Activated CD8-positive, alpha-beta memory T cell treated with anti-CD3 and anti-CD28 coated beads for 4 hours (primary cell): ENCODE data around the gene LHFPL2.

Source experiments
- DNase-seq, 2 donors: peaks; one replicate each; pipeline ENCODE4 v3.0.0-alpha.2; 2020; ENCODE audit warnings: low read depth in 2 of 2

Gene LHFPL2

DNA sequence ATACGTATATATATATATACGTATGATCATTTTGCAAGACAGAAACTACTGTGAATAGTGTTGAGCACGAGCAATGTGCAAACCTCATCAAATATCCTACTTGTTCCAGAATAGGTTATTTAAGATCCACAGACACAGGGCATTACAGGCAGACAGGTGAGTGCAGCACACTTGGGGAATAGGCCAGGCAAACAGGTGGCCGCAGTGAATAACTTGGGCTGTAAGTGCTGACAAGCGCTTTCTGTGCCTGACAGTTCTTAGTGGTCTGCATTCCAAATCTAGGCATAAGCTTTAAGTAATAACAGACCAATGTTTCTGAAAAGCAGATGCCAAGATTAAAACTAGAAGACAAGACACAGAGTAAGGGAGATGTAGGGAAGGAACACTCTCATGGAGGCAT is 77.9 kb downstream of the LHFPL2 start:
- DNase-seq, result no peak

- no peak for DNase-seq
Observed at GRCh38 chr5:78569441-78569840, 79.1 kb downstream of the LHFPL2 start.

- DNase-seq, result no peak
Observed at GRCh38 chr5:78568676-78569075, 79.9 kb downstream of the LHFPL2 start.

DNA sequence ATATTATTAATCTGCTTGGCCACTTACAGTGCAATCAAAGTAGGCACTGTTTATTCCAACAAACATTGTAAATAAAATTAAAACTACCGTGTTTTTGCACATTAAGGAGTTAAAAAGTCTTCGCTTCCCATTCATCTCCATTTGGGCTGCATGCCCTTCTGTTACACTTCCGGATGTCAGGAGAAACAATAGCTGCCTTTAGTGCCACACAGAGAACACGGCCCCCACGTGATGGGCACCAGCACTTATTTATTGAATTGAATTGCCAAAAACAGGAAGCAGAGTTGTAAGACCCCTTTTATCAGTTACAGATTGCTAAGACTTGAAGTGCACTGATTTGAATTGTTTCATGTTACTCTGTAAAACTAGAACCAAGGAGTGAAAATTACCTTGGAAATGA is 80.4 kb downstream of the LHFPL2 start:
- no peak for DNase-seq

GRCh38 chr5:78567617-78568016 is 81.0 kb downstream of the LHFPL2 start:
- no peak for DNase-seq

DNA sequence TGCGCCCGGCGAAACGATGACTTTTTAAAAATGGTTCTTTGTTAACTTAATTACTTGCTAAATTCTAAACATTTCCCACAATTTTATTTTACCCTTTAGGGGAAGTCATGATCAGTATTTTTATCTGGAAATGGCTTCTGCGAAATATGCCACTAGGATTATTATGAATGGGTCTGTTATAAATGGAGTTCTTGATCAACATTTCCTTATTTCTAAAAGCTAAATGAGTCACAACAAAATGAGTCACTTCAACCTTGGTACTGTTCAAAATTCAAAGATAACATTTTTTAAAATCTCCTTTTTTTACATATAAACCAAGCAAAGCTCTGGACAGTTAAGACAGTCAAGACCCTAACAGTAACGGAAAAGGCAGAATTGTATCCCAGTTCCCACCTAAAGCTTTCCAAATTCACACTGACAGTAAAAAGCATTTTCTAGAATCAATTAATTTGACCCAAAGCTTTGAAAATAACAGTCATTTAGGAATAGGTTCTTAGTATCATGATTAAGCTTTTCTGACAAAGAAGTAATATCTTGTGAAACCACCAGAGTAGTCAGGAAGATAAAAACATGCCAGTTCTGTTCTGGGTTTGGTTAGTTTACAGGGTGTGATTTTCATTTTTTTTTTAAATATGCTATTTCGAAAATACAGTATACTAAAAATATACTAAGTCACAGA is 81.7 kb downstream of the LHFPL2 start:
- DNase-seq, result no peak

DNA sequence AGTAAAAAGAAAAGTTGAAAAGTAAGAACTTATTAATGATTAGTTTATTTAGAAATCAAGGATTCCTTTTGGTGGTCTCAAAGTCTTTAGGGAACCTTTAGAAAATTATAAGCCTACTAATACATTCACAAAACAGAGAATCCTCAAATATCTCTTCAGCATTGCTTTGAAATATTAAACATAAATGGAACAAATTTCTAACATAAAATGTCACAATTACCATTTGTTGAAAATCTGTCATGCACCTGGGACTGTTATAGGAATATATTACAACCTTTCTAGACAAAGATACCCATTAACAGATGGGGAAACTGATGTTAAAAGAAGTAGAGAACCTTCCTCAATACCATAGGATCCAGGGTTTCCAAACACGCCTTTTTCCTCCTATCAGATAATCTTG is 83.2 kb downstream of the LHFPL2 start:
- DNase-seq, result no peak

DNA sequence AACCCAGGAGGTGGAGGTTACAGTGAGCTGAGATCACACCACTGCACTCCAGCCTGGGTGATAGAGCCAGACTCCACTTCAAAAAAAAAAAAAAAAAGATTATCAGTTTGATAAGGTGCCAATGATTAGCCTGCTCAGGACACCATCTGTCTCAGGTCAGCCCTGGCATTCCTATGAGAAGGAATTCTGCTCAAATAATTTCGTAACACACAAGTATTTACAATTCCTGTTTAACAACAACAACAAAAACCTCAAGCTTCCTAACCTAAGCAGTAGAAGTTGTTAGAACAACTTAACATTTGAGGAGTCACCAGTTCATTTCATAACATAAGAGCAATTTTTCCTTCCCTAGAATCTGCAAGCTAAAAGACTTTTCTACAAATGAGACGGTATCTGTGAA is 85.0 kb downstream of the LHFPL2 start:
- DNase-seq, result no peak

DNA sequence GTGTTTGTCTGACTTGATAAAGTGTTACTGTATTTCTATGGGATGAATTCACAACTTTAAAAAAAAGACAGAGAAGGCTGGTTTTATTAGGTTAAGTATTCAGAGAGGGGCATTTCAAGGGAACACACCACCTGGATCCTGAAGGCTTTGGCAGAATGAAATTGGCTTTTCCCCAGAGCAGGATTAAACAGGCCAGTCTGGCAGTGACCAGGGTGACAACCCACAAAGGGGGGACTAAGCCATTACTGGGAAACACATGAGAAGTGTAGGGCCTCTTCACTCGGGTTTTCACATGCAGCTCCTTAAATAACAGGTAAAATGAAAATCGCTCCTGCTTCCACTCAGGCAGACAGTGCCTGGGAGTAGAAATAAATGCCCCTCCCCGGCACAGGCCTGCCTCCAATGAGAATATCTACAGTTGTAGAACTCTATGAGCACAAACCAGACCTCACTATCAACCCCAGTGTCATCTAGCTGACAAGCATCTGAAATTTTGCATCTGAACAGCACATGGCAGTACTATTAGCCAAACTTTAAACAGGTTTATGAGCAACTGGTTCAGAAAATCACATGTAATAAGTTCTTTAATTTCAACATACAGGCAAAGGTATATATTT is 85.8 kb downstream of the LHFPL2 start:
- no peak for DNase-seq

- no peak for DNase-seq
Observed at GRCh38 chr5:78562001-78562400, 86.6 kb downstream of the LHFPL2 start.

GRCh38 chr5:78561261-78561660 is 87.3 kb downstream of the LHFPL2 start:
- no peak for DNase-seq

DNA sequence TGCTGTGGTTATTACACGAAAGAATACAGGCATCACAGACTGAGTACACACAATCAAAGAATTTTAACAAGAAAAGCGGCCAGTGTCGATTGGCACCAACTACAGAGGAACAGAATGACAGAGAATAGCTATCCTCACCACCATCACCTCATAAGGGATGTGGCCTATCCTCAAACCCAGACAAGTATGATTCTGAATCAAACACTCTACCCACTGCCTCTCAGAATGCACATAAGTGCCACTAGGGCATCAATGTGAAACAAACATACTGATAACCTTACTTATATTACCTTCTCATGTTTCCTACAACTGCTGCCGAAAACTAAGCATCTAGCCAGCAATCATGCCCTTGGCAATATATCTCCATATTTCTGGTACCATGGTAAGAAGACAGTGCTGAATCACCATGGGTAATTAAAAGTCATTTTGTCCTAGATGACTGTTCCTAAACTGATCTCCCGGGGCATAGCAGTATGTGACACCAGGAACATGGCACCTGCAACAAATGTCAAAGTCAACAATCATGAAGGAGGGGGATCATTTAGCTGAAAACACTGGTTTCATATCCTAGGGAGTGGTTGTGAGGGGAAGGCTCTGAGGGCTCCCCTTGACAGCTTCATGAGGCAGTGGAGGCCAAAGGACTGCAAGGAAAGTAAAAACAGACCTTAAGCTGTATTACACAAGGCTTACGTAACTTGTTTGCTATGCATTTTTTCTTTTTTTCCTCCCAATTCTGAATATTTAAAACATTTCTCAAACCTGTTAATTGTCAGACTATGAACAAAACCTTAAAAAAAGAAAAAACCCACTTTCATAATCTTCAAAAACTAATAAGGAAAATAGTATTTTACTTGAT is 88.3 kb downstream of the LHFPL2 start:
- no peak for DNase-seq

GRCh38 chr5:78557601-78558000 is 91.0 kb downstream of the LHFPL2 start:
- no peak for DNase-seq

- no peak for DNase-seq
Observed at GRCh38 chr5:78555870-78556269, 92.7 kb downstream of the LHFPL2 start.

GRCh38 chr5:78554670-78555069 is 93.9 kb downstream of the LHFPL2 start:
- DNase-seq, result no peak

- DNase-seq, result no peak
Observed at GRCh38 chr5:78553580-78554353, 94.8 kb downstream of the LHFPL2 start.

DNA sequence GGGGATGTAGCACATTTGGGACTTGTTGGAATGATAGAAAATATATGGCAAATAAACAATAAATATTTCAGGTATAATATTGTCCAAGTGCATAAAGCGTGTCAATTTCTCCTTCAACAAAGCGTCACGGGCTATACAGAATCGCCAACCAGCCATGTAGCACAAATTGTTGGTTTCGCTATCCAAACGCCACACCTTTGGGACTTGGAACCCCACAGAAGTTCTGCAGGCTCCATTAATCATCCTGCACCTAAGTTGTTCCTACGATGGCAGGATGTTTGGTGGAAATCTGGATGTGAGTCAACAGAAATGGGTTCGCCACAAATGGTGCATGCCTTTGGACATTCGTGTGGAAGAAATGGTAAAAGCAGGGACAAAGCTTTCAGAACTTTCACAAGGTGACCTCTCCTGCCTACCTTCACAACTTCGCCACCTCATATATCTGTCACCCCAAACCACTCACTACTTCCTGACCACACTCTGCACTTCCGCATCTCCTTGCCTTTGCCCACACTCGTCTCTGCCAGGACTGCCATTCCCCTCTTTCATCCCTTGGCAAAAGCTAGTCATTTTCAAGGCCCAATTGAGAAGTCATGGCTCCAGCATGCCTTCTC is 95.7 kb downstream of the LHFPL2 start:
- DNase-seq, result no peak

- no peak for DNase-seq
Observed at GRCh38 chr5:78550891-78551290, 97.7 kb downstream of the LHFPL2 start.

- DNase-seq, result no peak
Observed at GRCh38 chr5:78549043-78549442, 99.5 kb downstream of the LHFPL2 start.

DNA sequence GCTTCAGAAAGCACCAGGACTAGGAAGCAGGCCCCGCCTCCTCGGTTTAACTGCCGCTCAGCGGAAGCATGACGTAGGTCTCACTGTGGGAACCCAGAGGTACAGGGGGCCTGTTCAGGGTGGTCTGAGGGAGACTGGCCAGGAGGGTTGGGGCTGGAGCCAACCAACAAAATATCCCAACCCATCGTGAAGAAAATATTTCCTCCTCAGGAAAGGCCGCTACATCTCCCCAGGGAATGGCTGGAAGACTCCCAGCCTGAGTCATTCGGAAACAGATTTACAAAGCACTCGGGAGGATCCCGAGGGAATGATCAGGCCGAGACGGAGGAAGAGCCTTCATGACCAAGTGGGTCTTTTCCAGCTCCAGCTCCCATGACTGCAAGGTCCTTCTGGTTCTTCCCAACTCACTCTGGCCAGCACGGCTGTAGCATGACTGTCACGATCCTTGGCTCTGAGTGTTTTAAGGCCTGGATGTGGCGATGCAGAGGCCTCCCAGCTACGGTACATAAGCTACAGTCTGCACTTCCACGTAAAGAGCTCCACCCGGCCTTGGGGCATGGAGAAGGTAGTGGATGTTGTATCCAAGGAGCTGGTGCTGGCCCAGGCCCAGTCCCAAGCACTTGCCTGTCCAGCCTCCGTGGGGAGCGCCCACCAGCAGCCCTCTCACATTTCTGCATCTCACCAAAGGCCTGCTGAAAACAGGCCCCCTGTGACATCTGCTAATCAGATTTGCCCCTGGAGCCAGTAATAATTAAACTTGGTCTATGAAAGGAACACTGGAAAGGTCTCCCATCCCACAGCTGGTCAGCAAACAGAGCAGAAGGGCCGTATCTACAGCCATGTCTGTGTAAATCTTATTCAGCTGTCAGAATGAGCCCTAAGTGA is 100.6 kb downstream of the LHFPL2 start:
- DNase-seq, result no peak

DNA sequence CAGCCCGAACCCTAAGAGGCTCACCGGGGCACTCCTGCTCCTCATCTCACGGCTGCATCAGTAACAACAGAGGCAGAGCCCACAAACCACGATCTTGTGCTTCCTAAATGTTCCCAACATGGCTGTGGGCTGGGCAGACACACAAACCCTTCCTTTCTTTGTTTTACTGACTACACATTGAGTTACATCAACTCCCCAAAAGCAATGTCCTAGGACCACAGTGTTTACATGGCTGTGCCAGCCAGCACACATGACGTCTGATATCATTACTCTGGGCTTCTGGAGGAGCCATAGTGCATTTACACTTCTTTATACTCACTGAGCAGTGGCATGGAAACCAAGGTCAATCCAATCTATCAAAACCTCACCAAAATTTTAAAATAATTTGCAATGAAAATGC is 101.4 kb downstream of the LHFPL2 start:
- no peak for DNase-seq
